Activated naive CD8-positive, alpha-beta T cell treated with anti-CD3 and anti-CD28 coated beads, Interleukin-2, amount 10 ng/mL, durations not matched to agents 7 days and 5 days (primary cell): Measurements from ENCODE around the gene HNRNPF. TPM values are rescaled to one million over a fixed set of nuclear protein-coding genes. Genes with fewer than 3 reads are reported as not detected.
"Not testable (repeated sequence)": the region's sequence is repeated elsewhere in the genome, so short reads cannot be mapped to it uniquely, and the experiment has no call there.

Experiments
- ATAC-seq: fragments of 150-1000 bp; cut with Tn5 transposase; one replicate; pipeline ENCODE4 v1.10.0; 2021; ENCODE audit warnings: low read depth, moderate library complexity
- POLR2A ChIA-PET: fragments of 350-600 bp; sonication (Branson Sonifier 250); formaldehyde crosslinking; loops from one replicate; lab custom pipeline; 2021; ENCODE audit warnings: antibody characterized with exemption; lab: Charles Lee
- DNase-seq: peaks from one replicate; pipeline ENCODE4 v3.0.0; 2021
- H3K27ac Mint-ChIP-seq: one replicate; pipeline ENCODE4 v1.8.0; 2022; ENCODE audit warnings: mild to moderate bottlenecking, mixed read lengths
- H3K27me3 Mint-ChIP-seq: one replicate; pipeline ENCODE4 v1.8.0; 2022; ENCODE audit warnings: mild to moderate bottlenecking, moderate library complexity, mixed read lengths
- H3K36me3 Mint-ChIP-seq: one replicate; pipeline ENCODE4 v1.8.0; 2021; ENCODE audit warnings: mild to moderate bottlenecking, mixed read lengths
- H3K4me1 Mint-ChIP-seq: one replicate; pipeline ENCODE4 v1.8.0; 2021; ENCODE audit warnings: mixed read lengths
- H3K4me3 Mint-ChIP-seq: one replicate; pipeline ENCODE4 v1.8.0; 2022; ENCODE audit warnings: mild to moderate bottlenecking, moderate library complexity, mixed read lengths
- H3K9me3 Mint-ChIP-seq: one replicate; pipeline ENCODE4 v1.8.0; 2021; ENCODE audit warnings: mixed read lengths
- total RNA-seq, 2 experiments: library from RNA; stranded (reverse); gene quantifications; one replicate each; pipeline ENCODE4 v1.2.3, GENCODE V29; 2021

HNRNPF gene
- total RNA-seq, 2 experiments from 2014 or later, result 347 to 351 TPM

GRCh38 chr10:43402176-43402575 is 6.8 kb downstream of the HNRNPF start:
- H3K27me3 Mint-ChIP-seq, result no peaks in the 10 kb centered on the region
- H3K36me3 Mint-ChIP-seq, result peaks cover 49% of the 10 kb centered on the region
- POLR2A ChIA-PET, result interaction anchor here (0.8 to 1.4 kb wide), 2 partner anchors 10 to 18 kb away, joined by 3 read pairs; no protein-coding TSS in a partner anchor
- no peaks in the 10 kb centered on the region for H3K9me3 Mint-ChIP-seq
- DNase-seq, result no peak
- peak overlapping the region; percentile 98 for H3K4me3 Mint-ChIP-seq
- H3K4me1 Mint-ChIP-seq, result peaks cover 63% of the 10 kb centered on the region
- peak overlapping the region; percentile 81 for H3K27ac Mint-ChIP-seq
- no peak for ATAC-seq

GRCh38 chr10:43401627-43402026 is 7.4 kb downstream of the HNRNPF start:
- H3K4me1 Mint-ChIP-seq, result peaks cover 63% of the 10 kb centered on the region
- H3K27me3 Mint-ChIP-seq, result no peaks in the 10 kb centered on the region
- peaks cover 50% of the 10 kb centered on the region for H3K36me3 Mint-ChIP-seq
- ATAC-seq (no peak), DNase-seq (no peak)
- no peaks in the 10 kb centered on the region for H3K9me3 Mint-ChIP-seq
- H3K27ac Mint-ChIP-seq, result peak overlapping the region; percentile 81
- H3K4me3 Mint-ChIP-seq, result peak overlapping the region; percentile 98
- POLR2A ChIA-PET, result interaction anchor here (0.8 to 2.7 kb wide), 4 partner anchors 8 to 35 kb away, joined by 3 to 18 read pairs (median 5); partner anchors contain the start of genes HNRNPF and ZNF487

- peak overlapping the region; percentile 95 for H3K27ac Mint-ChIP-seq
- peaks cover 71% of the 10 kb centered on the region for H3K4me1 Mint-ChIP-seq
- DNase-seq (no peak), ATAC-seq (no peak)
- H3K9me3 Mint-ChIP-seq, result no peaks in the 10 kb centered on the region
- POLR2A ChIA-PET, result interaction anchor here (1.9 to 7.1 kb wide), 3 partner anchors 6 to 37 kb away, joined by 7 to 108 read pairs (median 18); partner anchors contain the start of genes HNRNPF and ZNF487
- H3K27me3 Mint-ChIP-seq, result no peaks in the 10 kb centered on the region
- peaks cover 54% of the 10 kb centered on the region for H3K36me3 Mint-ChIP-seq
- H3K4me3 Mint-ChIP-seq, result peak overlapping the region; percentile 91
These were observed 9.4 kb downstream of the HNRNPF start for GRCh38 chr10:43399320-43400310.

GRCh38 chr10:43398939-43399319 is 10.1 kb downstream of the HNRNPF start:
- ATAC-seq (no peak), DNase-seq (no peak)
- Mint-ChIP-seq H3K9me3 (no peaks in the 10 kb centered on the region), H3K36me3 (peaks cover 50% of the 10 kb centered on the region), H3K4me1 (peaks cover 70% of the 10 kb centered on the region), H3K27me3 (no peaks in the 10 kb centered on the region), H3K27ac (peak overlapping the region; percentile 95), H3K4me3 (peak overlapping the region; percentile 91)
- POLR2A ChIA-PET, result interaction anchor here (1.4 to 7.1 kb wide), 4 partner anchors 7 to 261 kb away, joined by 4 to 108 read pairs (median 12); partner anchors contain the start of genes CSGALNACT2 and HNRNPF

GRCh38 chr10:43396928-43397624 is 11.9 kb downstream of the HNRNPF start:
- Mint-ChIP-seq H3K4me3 (peak overlapping the region; percentile 91), H3K36me3 (peaks cover 50% of the 10 kb centered on the region), H3K4me1 (peaks cover 69% of the 10 kb centered on the region), H3K27me3 (no peaks in the 10 kb centered on the region), H3K9me3 (no peaks in the 10 kb centered on the region), H3K27ac (peak overlapping the region; percentile 95)
- peak; percentile 88 for DNase-seq
- POLR2A ChIA-PET, result interaction anchor here (0.5 to 7.1 kb wide), 14 partner anchors 9 to 259 kb away, joined by 3 to 108 read pairs (median 4); partner anchors contain the start of genes CSGALNACT2, HNRNPF and ZNF487
- ATAC-seq, result peak; percentile 80

GRCh38 chr10:43396061-43396927 is 12.7 kb downstream of the HNRNPF start:
- peaks cover 54% of the 10 kb centered on the region for H3K36me3 Mint-ChIP-seq
- DNase-seq, result peak; percentile 84

GRCh38 chr10:43395571-43396060 is 13.4 kb downstream of the HNRNPF start:
- Mint-ChIP-seq H3K27ac (peak overlapping the region; percentile 91), H3K9me3 (no peaks in the 10 kb centered on the region)

More at GRCh38 chr10:43396061-43396927, 12.7 kb downstream of the HNRNPF start:
- no peaks in the 10 kb centered on the region for H3K27me3 Mint-ChIP-seq
- peaks cover 68% of the 10 kb centered on the region for H3K4me1 Mint-ChIP-seq
- POLR2A ChIA-PET, result interaction anchor here (0.5 to 7.1 kb wide), 12 partner anchors 9 to 53 kb away, joined by 3 to 108 read pairs (median 4); partner anchors contain the start of genes HNRNPF and ZNF487
- ATAC-seq, result peak; percentile 67
- peak overlapping the region; percentile 91 for H3K4me3 Mint-ChIP-seq
- H3K27ac Mint-ChIP-seq, result peak overlapping the region; percentile 91
- no peaks in the 10 kb centered on the region for H3K9me3 Mint-ChIP-seq

GRCh38 chr10:43394868-43395267 is 14.1 kb downstream of the HNRNPF start:
- ATAC-seq (no peak), DNase-seq (no peak)
- Mint-ChIP-seq H3K27me3 (no peaks in the 10 kb centered on the region), H3K27ac (peak overlapping the region; percentile 91), H3K36me3 (peaks cover 62% of the 10 kb centered on the region), H3K4me1 (peaks cover 68% of the 10 kb centered on the region), H3K9me3 (no peaks in the 10 kb centered on the region), H3K4me3 (peak overlapping the region; percentile 91)
- POLR2A ChIA-PET, result interaction anchor here (1.2 to 7.1 kb wide), 3 partner anchors 11 to 26 kb away, joined by 5 to 108 read pairs (median 45); partner anchors contain the start of gene HNRNPF

More at GRCh38 chr10:43395571-43396060, 13.4 kb downstream of the HNRNPF start:
- POLR2A ChIA-PET, result interaction anchor here (1.0 to 7.1 kb wide), 6 partner anchors 10 to 41 kb away, joined by 4 to 108 read pairs (median 8); partner anchors contain the start of genes HNRNPF and ZNF487
- peak overlapping the region; percentile 91 for H3K4me3 Mint-ChIP-seq
- peaks cover 57% of the 10 kb centered on the region for H3K36me3 Mint-ChIP-seq
- H3K27me3 Mint-ChIP-seq, result no peaks in the 10 kb centered on the region
- H3K4me1 Mint-ChIP-seq, result peaks cover 66% of the 10 kb centered on the region
- DNase-seq (no peak), ATAC-seq (no peak)

- Mint-ChIP-seq H3K4me1 (peaks cover 63% of the 10 kb centered on the region), H3K4me3 (peak overlapping the region; percentile 91), H3K36me3 (peaks cover 63% of the 10 kb centered on the region), H3K27me3 (no peaks in the 10 kb centered on the region), H3K27ac (peak overlapping the region; percentile 55), H3K9me3 (no peaks in the 10 kb centered on the region)
- DNase-seq, result no peak
- no peak for ATAC-seq
- POLR2A ChIA-PET, result interaction anchor here (0.5 to 7.1 kb wide), 7 partner anchors 8 to 99 kb away, joined by 3 to 108 read pairs (median 5); no protein-coding TSS in a partner anchor
These were observed 15.2 kb downstream of the HNRNPF start for GRCh38 chr10:43393606-43394360.

GRCh38 chr10:43393186-43393585 is 15.8 kb downstream of the HNRNPF start:
- not testable (repeated sequence) for H3K4me3 Mint-ChIP-seq, H3K9me3 Mint-ChIP-seq, DNase-seq, ATAC-seq, H3K27me3 Mint-ChIP-seq
- H3K27ac Mint-ChIP-seq, result peak overlapping the region; percentile 26
- peaks cover 66% of the 10 kb centered on the region for H3K36me3 Mint-ChIP-seq
- peaks cover 63% of the 10 kb centered on the region for H3K4me1 Mint-ChIP-seq
- POLR2A ChIA-PET, result interaction anchor here (0.5 to 7.1 kb wide), 4 partner anchors 8 to 98 kb away, joined by 3 to 108 read pairs (median 5); no protein-coding TSS in a partner anchor

- H3K27ac Mint-ChIP-seq, result peak overlapping the region; percentile 26
- H3K4me1 Mint-ChIP-seq, result peaks cover 62% of the 10 kb centered on the region
- POLR2A ChIA-PET, result no interaction called here
- H3K27me3 Mint-ChIP-seq, result no peaks in the 10 kb centered on the region
- ATAC-seq (no peak), DNase-seq (no peak)
- H3K36me3 Mint-ChIP-seq, result peaks cover 64% of the 10 kb centered on the region
- peak overlapping the region; percentile 12 for H3K4me3 Mint-ChIP-seq
- no peaks in the 10 kb centered on the region for H3K9me3 Mint-ChIP-seq
These were observed 16.2 kb downstream of the HNRNPF start for GRCh38 chr10:43392748-43393147.
